ENCODE measurements around the gene PCDH9.

- no peak for TF ChIP-seq CTCF (IDR thresholded peaks at IDR 0.05)
- TF ChIP-seq POLR2A (IDR thresholded peaks at IDR 0.05) = no peak
Observed at GRCh38 chr13:66842766-66843165, 387.4 kb downstream of the PCDH9 start.
